Mucosa of rectum (tissue), 2 donors: ENCODE data around the gene NPB.

Experiments used
- H3K27ac ChIP-seq, 2 donors: one replicate each; pipeline ENCODE4 v1.7.0; 2013; ENCODE audit warnings: inconsistent platforms in 2 of 2, low read depth in 2 of 2, low read length in 2 of 2
- H3K27me3 ChIP-seq, 2 donors: one replicate each; pipeline ENCODE4 v1.7.0; 2013; ENCODE audit warnings: low read length in 2 of 2; ENCODE audit not compliant: control insufficient read depth in 2 of 2, insufficient read depth in 2 of 2
- H3K36me3 ChIP-seq, 2 donors: one replicate each; pipeline ENCODE4 v1.7.0; 2013; ENCODE audit warnings: low read length in 2 of 2; ENCODE audit not compliant: control insufficient read depth in 2 of 2, insufficient read depth in 2 of 2
- H3K4me1 ChIP-seq, 2 donors: one replicate each; pipeline ENCODE4 v1.7.0; 2013; ENCODE audit warnings: low read length in 2 of 2, mild to moderate bottlenecking in 1 of 2; ENCODE audit not compliant: control insufficient read depth in 2 of 2, insufficient read depth in 2 of 2
- H3K4me3 ChIP-seq, 2 donors: one replicate each; pipeline ENCODE4 v1.7.0; 2013; ENCODE audit warnings: low read length in 2 of 2
- H3K9ac ChIP-seq, 2 donors: one replicate each; pipeline ENCODE4 v1.7.0; 2013; ENCODE audit warnings: low read length in 2 of 2, low read depth in 1 of 2, mild to moderate bottlenecking in 1 of 2
- H3K9me3 ChIP-seq, 2 donors: one replicate each; pipeline ENCODE4 v1.7.0; 2013; ENCODE audit warnings: low read length in 2 of 2; ENCODE audit not compliant: control insufficient read depth in 2 of 2
- donor health status: healthy.
- donor health status: Normal muscosa, but diverticular disease.

Gene NPB

DNA sequence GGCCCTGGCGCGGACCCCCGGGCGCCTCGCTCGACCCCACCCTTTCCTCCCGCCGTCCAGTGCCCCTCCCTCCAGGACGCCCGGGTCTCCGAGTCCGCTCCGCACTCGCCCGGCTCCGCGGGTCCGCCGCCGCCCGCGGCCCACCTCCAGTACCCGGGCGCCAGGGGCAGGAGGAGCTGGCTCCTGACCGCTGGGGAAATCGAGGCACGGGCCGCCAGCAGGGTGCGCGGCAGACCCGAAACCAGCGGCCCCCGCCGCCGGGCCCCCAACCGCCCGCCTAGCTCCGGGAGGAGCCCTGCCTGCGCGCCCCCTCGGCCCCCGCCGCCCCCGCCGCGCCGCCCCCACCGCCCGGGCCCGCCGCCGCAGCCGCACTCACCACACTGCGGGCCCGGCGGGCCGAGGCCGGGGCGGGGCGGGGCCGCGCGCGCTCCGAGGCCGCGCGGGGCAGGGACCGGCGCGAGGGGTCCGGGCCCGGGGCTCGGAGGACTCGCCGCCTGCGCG lies 25.2 kb downstream of the NPB start:
- H3K27me3 ChIP-seq = peaks cover 3 to 10% of the 10 kb centered on the region in 2 donors

GRCh38 chr17:81927653-81928543 lies 25.9 kb downstream of the NPB start, which contains the start of gene MAFG:
Gene MAFG (minus strand): TSS chr17:81927735. CDS start chr17:81923185, 4,550 bp downstream.
- no peaks in the 10 kb centered on the region for H3K9me3 ChIP-seq
- peaks cover 3 to 10% of the 10 kb centered on the region in 2 donors for H3K27me3 ChIP-seq
- H3K4me1 ChIP-seq = peaks cover 41 to 44% of the 10 kb centered on the region in 2 donors
- H3K9ac ChIP-seq = peak within 1 kb of the TSS; percentile 76 to 77
- H3K27ac ChIP-seq = peak within 1 kb of the TSS; percentile 95 to 97
- H3K36me3 ChIP-seq = no peaks in the 10 kb centered on the region
- H3K4me3 ChIP-seq = peak within 1 kb of the TSS; percentile 75 to 76

More for the DNA sequence above, 25.2 kb downstream of the NPB start:
- peaks cover 44 to 50% of the 10 kb centered on the region in 2 donors for H3K4me1 ChIP-seq
- H3K36me3 ChIP-seq = peaks cover 2 to 3% of the 10 kb centered on the region in 2 donors
- no peaks in the 10 kb centered on the region for H3K9me3 ChIP-seq
- peak overlapping the region; percentile 75 to 76 for H3K4me3 ChIP-seq
- H3K27ac ChIP-seq = peak overlapping the region; percentile 95 to 97
- H3K9ac ChIP-seq = peak overlapping the region; percentile 76 to 77

DNA sequence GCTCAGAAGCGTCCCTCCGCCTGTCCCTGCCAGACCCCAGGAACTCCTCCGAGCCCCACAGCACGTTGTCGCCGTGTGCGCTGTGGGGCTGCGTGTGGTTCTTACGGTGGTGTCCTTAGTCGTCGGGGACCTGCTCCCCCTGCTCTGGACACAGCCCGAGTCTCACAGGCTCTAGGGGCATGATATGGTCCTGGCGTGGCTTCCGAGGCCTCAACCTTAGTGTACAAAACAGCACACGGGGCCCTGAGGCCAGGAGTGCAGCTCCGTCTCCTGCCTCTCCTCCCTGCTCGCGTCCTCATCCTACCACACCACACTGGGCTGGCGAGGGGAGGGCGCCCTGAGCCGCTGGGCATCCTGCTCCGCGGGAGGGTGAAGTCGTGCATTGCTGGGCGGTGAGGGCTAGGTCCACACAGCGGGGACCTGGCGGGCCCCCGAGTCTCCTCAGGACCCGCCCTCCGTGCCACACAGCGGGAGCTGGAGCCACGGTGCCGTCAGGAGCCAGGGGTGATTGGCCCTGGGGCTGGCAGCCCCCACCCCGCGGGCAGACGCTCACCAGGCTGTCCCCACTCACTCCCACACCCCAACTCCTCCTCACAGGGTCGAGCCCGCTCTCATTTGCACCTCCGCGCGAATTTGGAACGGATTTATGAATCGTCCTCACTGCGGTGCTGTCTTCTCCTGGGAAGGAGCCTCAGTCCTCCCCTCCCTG lies 26.7 kb downstream of the NPB start:
- Histone ChIP-seq H3K36me3 (no peaks in the 10 kb centered on the region), H3K9me3 (no peaks in the 10 kb centered on the region), H3K4me3 (peak overlapping the region; percentile 45 to 55), H3K9ac (peak overlapping the region in 1 of 2 donors; percentile 24), H3K27me3 (peaks cover 3 to 10% of the 10 kb centered on the region in 2 donors), H3K4me1 (peaks cover 35 to 37% of the 10 kb centered on the region in 2 donors), H3K27ac (no peak overlapping the region)

GRCh38 chr17:81929253-81930141 lies 27.5 kb downstream of the NPB start:
- Histone ChIP-seq H3K9me3 (no peaks in the 10 kb centered on the region), H3K4me1 (peaks cover 27 to 29% of the 10 kb centered on the region in 2 donors), H3K36me3 (no peaks in the 10 kb centered on the region), H3K27ac (no peak overlapping the region), H3K9ac (no peak overlapping the region), H3K27me3 (peaks cover 3 to 10% of the 10 kb centered on the region in 2 donors), H3K4me3 (no peak overlapping the region)

DNA sequence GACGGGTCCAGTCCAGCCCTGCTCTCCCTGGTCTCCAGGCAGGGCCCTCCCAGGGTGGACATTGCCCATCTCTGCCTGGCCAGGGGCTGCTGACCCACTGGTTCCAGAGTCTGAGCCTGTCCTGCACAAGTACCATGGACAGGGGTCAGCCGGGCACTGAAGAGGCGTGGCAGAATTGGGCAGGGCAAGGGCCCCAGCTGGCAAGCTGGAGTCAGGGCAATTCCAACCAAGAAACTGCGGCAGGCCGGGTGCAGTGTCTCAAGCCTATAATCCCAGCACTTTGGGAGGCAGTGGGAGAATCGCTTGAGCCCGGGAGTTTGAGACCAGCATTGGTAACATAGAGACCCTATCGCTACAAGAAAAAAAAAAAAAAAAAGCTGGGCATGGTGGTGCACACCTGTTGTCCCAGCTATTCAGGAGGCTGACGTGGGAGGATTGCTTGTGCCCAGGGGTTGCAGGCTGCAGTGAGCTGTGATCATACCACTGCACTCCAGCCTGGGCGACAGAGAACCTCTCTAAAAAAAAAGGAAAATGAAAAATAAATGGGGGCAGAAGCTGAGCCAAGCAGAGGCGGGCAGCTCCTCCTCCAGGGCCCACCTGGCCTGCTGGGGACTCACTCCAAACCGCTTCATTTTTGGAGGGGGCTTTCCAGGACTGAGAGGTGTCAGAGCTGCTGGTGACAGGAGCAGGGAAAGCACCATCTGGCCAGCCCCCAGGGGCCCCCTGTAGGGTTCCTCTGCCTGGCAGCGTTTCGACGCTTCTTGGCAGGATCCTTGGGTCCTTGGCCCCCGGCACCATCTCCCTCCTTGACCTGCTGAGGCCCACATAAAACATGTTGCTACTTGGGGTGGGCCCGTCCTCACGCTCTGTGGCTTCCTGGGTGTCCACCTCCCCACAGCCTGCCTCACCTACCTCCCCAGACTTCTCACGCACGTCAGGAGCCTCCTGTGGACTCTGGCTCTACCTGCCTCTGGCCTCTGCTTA lies 28.4 kb downstream of the NPB start:
- H3K36me3 ChIP-seq = no peaks in the 10 kb centered on the region
- H3K9me3 ChIP-seq = no peaks in the 10 kb centered on the region
- peaks cover 21 to 22% of the 10 kb centered on the region in 2 donors for H3K4me1 ChIP-seq
- H3K27me3 ChIP-seq = peaks cover 3 to 10% of the 10 kb centered on the region in 2 donors
- H3K27ac ChIP-seq = no peak overlapping the region
- no peak overlapping the region for H3K9ac ChIP-seq
- H3K4me3 ChIP-seq = no peak overlapping the region

- peaks cover 3 to 10% of the 10 kb centered on the region in 2 donors for H3K27me3 ChIP-seq
- H3K9ac ChIP-seq = no peak overlapping the region
- peaks cover 15 to 19% of the 10 kb centered on the region in 2 donors for H3K4me1 ChIP-seq
- H3K27ac ChIP-seq = no peak overlapping the region
- H3K4me3 ChIP-seq = no peak overlapping the region
- H3K9me3 ChIP-seq = no peaks in the 10 kb centered on the region
- no peaks in the 10 kb centered on the region for H3K36me3 ChIP-seq
Measured at GRCh38 chr17:81931189-81931556, 29.1 kb downstream of the NPB start.

DNA sequence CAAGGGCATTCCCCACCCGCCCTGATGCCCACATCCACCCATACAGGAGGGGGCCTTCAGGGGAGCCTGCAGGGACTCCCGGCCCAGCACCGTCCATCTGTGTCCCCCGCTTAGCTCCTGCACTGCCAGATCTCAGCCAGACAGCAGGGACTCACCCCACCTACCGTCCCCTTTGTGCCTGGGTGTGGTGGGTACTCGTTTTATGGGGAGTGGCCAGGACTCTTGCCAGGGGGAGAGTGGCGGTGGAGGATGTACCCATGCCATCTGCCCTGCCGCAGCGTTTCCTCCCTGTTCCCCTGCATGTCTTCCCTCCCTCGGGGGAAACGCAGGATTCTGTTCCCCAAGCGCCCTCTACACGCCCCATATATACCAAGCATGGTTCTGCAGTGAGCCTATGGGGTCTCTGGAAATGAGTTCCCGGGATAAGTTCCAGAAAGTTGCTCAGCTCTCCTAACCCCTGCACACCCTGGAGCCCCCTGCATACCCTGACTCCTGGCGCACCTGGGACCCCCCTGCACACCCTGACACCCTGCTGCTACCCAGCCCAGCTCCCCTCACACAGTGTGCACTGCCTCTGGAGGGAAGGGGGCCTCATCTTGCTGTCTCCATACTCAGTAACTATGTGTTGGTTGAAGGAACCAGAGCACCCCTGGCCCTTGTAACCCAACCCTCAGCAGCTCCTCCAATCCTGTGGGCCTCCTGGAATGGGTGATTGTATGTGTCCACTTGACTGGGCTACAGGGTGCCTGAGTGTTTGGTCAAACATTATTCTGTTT lies 29.7 kb downstream of the NPB start:
- Histone ChIP-seq H3K36me3 (no peaks in the 10 kb centered on the region), H3K9me3 (no peaks in the 10 kb centered on the region), H3K4me1 (peaks cover 17 to 20% of the 10 kb centered on the region in 2 donors), H3K4me3 (no peak overlapping the region), H3K27ac (no peak overlapping the region), H3K27me3 (peaks cover 3 to 10% of the 10 kb centered on the region in 2 donors), H3K9ac (no peak overlapping the region)

DNA sequence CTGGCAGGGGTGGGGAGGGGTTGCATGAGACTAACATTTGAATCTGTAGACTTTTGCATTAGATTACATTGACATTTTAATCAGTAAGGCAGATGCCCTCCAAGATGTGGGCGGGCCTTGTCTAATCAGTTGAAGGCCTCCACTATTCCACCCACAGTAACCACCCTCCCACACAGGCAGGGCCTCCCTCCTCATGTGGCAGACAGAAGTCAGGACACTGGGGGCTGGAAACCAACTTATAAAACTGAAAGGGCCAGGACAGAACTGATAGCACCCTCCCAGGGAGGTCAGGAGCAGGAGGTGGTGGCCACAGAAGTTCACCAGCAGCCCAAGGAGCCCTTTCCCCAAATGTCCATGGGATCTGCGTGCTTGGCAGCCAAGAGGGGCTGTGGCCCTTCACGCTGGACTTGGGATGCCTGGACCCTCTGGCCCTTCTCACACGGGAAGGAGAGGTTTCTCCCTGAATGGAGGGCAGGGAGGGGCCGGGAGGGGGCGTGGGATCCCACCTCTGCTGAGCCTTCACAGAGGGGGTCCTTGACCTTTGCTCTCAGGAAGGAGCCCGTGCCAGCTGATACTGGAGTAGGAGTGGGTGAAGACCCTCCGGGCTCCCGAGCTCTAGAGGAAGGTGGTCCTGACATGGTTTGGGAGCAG lies 30.4 kb downstream of the NPB start:
- no peaks in the 10 kb centered on the region for H3K9me3 ChIP-seq
- no peak overlapping the region for H3K9ac ChIP-seq
- H3K4me3 ChIP-seq = no peak overlapping the region
- no peak overlapping the region for H3K27ac ChIP-seq
- no peaks in the 10 kb centered on the region for H3K36me3 ChIP-seq
- peaks cover 19 to 22% of the 10 kb centered on the region in 2 donors for H3K4me1 ChIP-seq
- peaks cover 3 to 10% of the 10 kb centered on the region in 2 donors for H3K27me3 ChIP-seq
